Naive thymus-derived CD4-positive, alpha-beta T cell (primary cell): ENCODE results near the gene COL9A2. TPM values are rescaled to one million over a fixed set of nuclear protein-coding genes. Genes with fewer than 3 reads are reported as not detected.

Experiments
- ATAC-seq: fragments of 150-1000 bp; cut with Tn5 transposase; 2 replicates; pipeline ENCODE4 v1.10.0; 2021; ENCODE audit warnings: mild to moderate bottlenecking, moderate library complexity
- CTCF ChIA-PET: fragments of 350-600 bp; sonication (Branson Sonifier 250); formaldehyde crosslinking; loops from one replicate; lab custom pipeline; 2021; ENCODE audit warnings: antibody characterized with exemption; lab: Charles Lee
- POLR2A ChIA-PET: fragments of 350-600 bp; sonication (Branson Sonifier 250); formaldehyde crosslinking; loops from one replicate; lab custom pipeline; 2021; ENCODE audit warnings: antibody characterized with exemption, inconsistent platforms; lab: Charles Lee
- DNase-seq, 9 donors: peaks; one replicate each; pipeline versions ENCODE4 v3.0.0 to v3.0.0-alpha.2; 2020 to 2022; ENCODE audit warnings: mixed read lengths in 1 of 9
- H3K27ac ChIP-seq: one replicate; pipeline ENCODE4 v1.7.0; 2013; ENCODE audit warnings: mild to moderate bottlenecking, low read depth, low read length, moderate library complexity
- H3K27me3 ChIP-seq, 2 donors: one replicate each; pipeline ENCODE4 v1.7.0; 2013; ENCODE audit warnings: low read length in 2 of 2, mild to moderate bottlenecking in 2 of 2, moderate library complexity in 2 of 2; ENCODE audit not compliant: control insufficient read depth in 2 of 2, insufficient read depth in 2 of 2
- H3K36me3 ChIP-seq, 3 experiments: 1 replicate in 2 of 3; 2 replicates in 1 of 3; pipeline ENCODE4 v1.7.0; 2013; ENCODE audit warnings: low read length in 3 of 3, mild to moderate bottlenecking in 3 of 3, moderate library complexity in 1 of 3; ENCODE audit not compliant: insufficient read depth in 3 of 3, control insufficient read depth in 2 of 3
- H3K4me1 ChIP-seq, 2 donors: one replicate each; pipeline ENCODE4 v1.7.0; 2013; ENCODE audit warnings: low read length in 2 of 2, mild to moderate bottlenecking in 2 of 2, moderate library complexity in 1 of 2; ENCODE audit not compliant: control insufficient read depth in 2 of 2, insufficient read depth in 2 of 2
- H3K4me3 ChIP-seq: 2 replicates; pipeline ENCODE4 v1.7.0; 2013; ENCODE audit warnings: mild to moderate bottlenecking, low read length
- H3K9me3 ChIP-seq, 3 experiments: 1 replicate in 2 of 3; 2 replicates in 1 of 3; pipeline ENCODE4 v1.7.0; 2013; ENCODE audit warnings: low read length in 3 of 3; ENCODE audit not compliant: control insufficient read depth in 2 of 3
- H3K27ac Mint-ChIP-seq, 9 donors: one replicate each; pipeline ENCODE4 v1.8.0; 2020 to 2022; ENCODE audit warnings: mixed read lengths in 9 of 9, mild to moderate bottlenecking in 8 of 9, moderate library complexity in 5 of 9, inconsistent platforms in 2 of 9
- H3K27me3 Mint-ChIP-seq, 5 donors: one replicate each; pipeline ENCODE4 v1.8.0; 2021 to 2022; ENCODE audit warnings: mixed read lengths in 5 of 5, mild to moderate bottlenecking in 1 of 5
- H3K36me3 Mint-ChIP-seq, 5 donors: one replicate each; pipeline ENCODE4 v1.8.0; 2020 to 2022; ENCODE audit warnings: mixed read lengths in 5 of 5, mild to moderate bottlenecking in 3 of 5, inconsistent platforms in 1 of 5
- H3K4me1 Mint-ChIP-seq, 7 donors: one replicate each; pipeline ENCODE4 v1.8.0; 2020 to 2022; ENCODE audit warnings: mixed read lengths in 7 of 7, mild to moderate bottlenecking in 3 of 7, inconsistent platforms in 1 of 7
- H3K4me3 Mint-ChIP-seq, 10 donors: one replicate each; pipeline ENCODE4 v1.8.0; 2020 to 2022; ENCODE audit warnings: mild to moderate bottlenecking in 10 of 10, mixed read lengths in 10 of 10, moderate library complexity in 6 of 10, inconsistent platforms in 2 of 10
- H3K9me3 Mint-ChIP-seq, 11 donors: one replicate each; pipeline ENCODE4 v1.8.0; 2020 to 2022; ENCODE audit warnings: mixed read lengths in 11 of 11, mild to moderate bottlenecking in 4 of 11, inconsistent platforms in 1 of 11, moderate library complexity in 1 of 11
- intact Hi-C, 2 donors: fragments of 100-400 bp; cut with micrococcal nuclease; formaldehyde crosslinking; loops; one replicate each; pipeline ENCODE4 v1.15.1; 2023
- polyA plus RNA-seq, 2 donors: library from polyadenylated mRNA; unstranded; fragments of 300-500 nt; fragmentation: Illumina TruSeq; gene quantifications; one replicate each; pipeline ENCODE4 v1.2.3, GENCODE V29; 2021
- total RNA-seq, 6 experiments: library from RNA in 5 of 6; stranded (reverse) in 5 of 6; gene quantifications; 1 replicate in 5 of 6; 2 replicates in 1 of 6; pipeline ENCODE4 v1.2.3 and lab custom pipeline; 2021 to 2026

Gene COL9A2
- total and polyA plus RNA-seq, 7 experiments from 2014 or later = 0.43 to 14.6 (median 2.0) TPM

DNA sequence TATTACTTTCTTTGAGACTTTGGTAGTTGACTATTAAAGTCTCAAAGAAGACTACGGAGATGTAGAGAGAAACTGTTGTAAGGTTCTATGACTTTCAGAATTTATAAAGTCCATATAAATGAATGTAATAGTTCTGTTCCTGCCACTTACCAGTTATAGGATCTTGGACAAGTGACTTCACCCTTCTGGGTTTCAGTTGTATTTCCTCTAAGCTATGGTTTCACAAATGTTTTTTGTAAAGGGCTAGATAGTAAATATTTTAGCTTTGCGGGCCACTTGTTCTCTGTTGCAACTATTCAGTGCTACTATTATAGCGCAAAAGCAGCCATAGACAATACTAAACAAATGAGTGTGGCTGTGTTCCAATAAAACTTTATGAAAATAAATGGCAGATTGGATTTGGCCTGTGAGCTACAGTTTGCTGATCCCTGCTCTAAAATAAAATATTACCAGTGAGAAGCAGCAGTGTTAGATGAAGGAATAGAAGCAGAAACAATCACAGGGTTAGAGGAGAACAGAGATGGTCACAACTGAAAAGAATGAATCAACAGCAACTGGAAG lies 44.4 kb downstream of the COL9A2 start:
- intact Hi-C loops = no loop called here
- no peak for DNase-seq
- ATAC-seq = no peak
- Histone ChIP-seq H3K36me3 (peaks cover 15 to 53% (median 15%) of the 10 kb centered on the region in 3 experiments), H3K27me3 (no peaks in the 10 kb centered on the region), H3K9me3 (no peaks in the 10 kb centered on the region), H3K4me3 (no peak overlapping the region), H3K4me1 (no peaks in the 10 kb centered on the region), H3K27ac (no peak overlapping the region)
- Mint-ChIP-seq H3K36me3 (peaks cover 20 to 51% (median 37%) of the 10 kb centered on the region in 5 donors), H3K4me1 (peaks cover 0 to 17% (median 4%) of the 10 kb centered on the region in 7 donors), H3K9me3 (no peaks in the 10 kb centered on the region), H3K27ac (peak overlapping the region in 1 of 9 donors; percentile 38), H3K4me3 (no peak overlapping the region), H3K27me3 (no peaks in the 10 kb centered on the region)
- ChIA-PET POLR2A (no interaction called here), CTCF (interaction anchor here (0.6 kb wide), 1 partner anchor 162 kb away, joined by 4 read pairs; no protein-coding TSS in a partner anchor)

- H3K4me1 ChIP-seq = no peaks in the 10 kb centered on the region
- Mint-ChIP-seq H3K27me3 (no peaks in the 10 kb centered on the region), H3K27ac (peak overlapping the region in 4 of 9 donors; percentile 28 to 58 (median 46)), H3K9me3 (no peaks in the 10 kb centered on the region), H3K36me3 (peaks cover 16 to 53% (median 27%) of the 10 kb centered on the region in 5 donors), H3K4me3 (no peak overlapping the region), H3K4me1 (peaks cover 0 to 19% (median 6%) of the 10 kb centered on the region in 7 donors)
- ATAC-seq (no peak), DNase-seq (no peak)
- no peaks in the 10 kb centered on the region for H3K27me3 ChIP-seq
- intact Hi-C loops = no loop called here
- H3K4me3 ChIP-seq = no peak overlapping the region
- no peaks in the 10 kb centered on the region for H3K9me3 ChIP-seq
- CTCF ChIA-PET = interaction anchor here (0.6 kb wide), 1 partner anchor 73 kb away, joined by 4 read pairs; no protein-coding TSS in a partner anchor
- no peak overlapping the region for H3K27ac ChIP-seq
- POLR2A ChIA-PET = no interaction called here
- H3K36me3 ChIP-seq = peaks cover 15 to 55% (median 18%) of the 10 kb centered on the region in 3 experiments
Observed at GRCh38 chr1:40270152-40270834, 46.8 kb downstream of the COL9A2 start.

- Histone ChIP-seq H3K9me3 (no peaks in the 10 kb centered on the region), H3K36me3 (peaks cover 15 to 57% (median 28%) of the 10 kb centered on the region in 3 experiments)
Observed at GRCh38 chr1:40268211-40268610, 48.9 kb downstream of the COL9A2 start.

DNA sequence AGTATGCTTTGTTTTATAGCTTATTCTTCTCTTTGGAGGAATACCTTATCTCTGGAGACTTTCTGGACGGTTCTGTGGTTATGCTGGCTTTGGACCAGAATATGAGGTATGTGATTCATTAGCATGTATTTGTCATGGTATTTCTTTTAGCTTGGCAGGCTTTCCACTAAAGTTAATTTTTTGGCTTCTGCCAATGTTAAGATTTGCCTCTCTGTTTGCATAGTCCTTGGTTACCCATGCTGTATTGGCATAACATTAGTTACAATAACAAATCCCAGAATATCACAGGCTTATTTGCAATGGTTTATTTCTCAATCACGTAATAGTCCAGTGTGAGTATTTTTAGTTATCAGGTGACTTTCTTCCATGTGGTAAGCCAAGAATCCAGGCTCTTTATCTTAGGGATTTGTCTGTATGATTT lies 49.3 kb downstream of the COL9A2 start:
- H3K4me3 ChIP-seq = no peak overlapping the region
- intact Hi-C loops = no loop called here
- Mint-ChIP-seq H3K27ac (no peak overlapping the region), H3K27me3 (no peaks in the 10 kb centered on the region), H3K36me3 (peaks cover 16 to 46% (median 26%) of the 10 kb centered on the region in 5 donors), H3K4me1 (peaks cover 3 to 35% (median 16%) of the 10 kb centered on the region in 7 donors), H3K4me3 (no peak overlapping the region), H3K9me3 (peaks cover 0 to 2% (median 0%) of the 10 kb centered on the region in 11 donors)
- POLR2A ChIA-PET = interaction anchor here (1.6 kb wide), 1 partner anchor 10 kb away, joined by 9 read pairs; the partner anchor contains the start of gene ZMPSTE24
- DNase-seq (no peak), ATAC-seq (no peak)
- CTCF ChIA-PET = no interaction called here
- no peaks in the 10 kb centered on the region for H3K9me3 ChIP-seq
- no peaks in the 10 kb centered on the region for H3K4me1 ChIP-seq
- H3K27me3 ChIP-seq = no peaks in the 10 kb centered on the region
- H3K36me3 ChIP-seq = peaks cover 15 to 61% (median 28%) of the 10 kb centered on the region in 3 experiments
- H3K27ac ChIP-seq = no peak overlapping the region

More at GRCh38 chr1:40268211-40268610, 48.9 kb downstream of the COL9A2 start:
- Mint-ChIP-seq H3K36me3 (peaks cover 16 to 45% (median 24%) of the 10 kb centered on the region in 5 donors), H3K4me1 (peaks cover 5 to 31% (median 12%) of the 10 kb centered on the region in 7 donors), H3K4me3 (no peak overlapping the region), H3K27me3 (no peaks in the 10 kb centered on the region), H3K9me3 (peaks cover 0 to 2% (median 0%) of the 10 kb centered on the region in 11 donors), H3K27ac (no peak overlapping the region)
- POLR2A ChIA-PET = no interaction called here
- Histone ChIP-seq H3K27me3 (no peaks in the 10 kb centered on the region), H3K4me1 (no peaks in the 10 kb centered on the region), H3K4me3 (no peak overlapping the region), H3K27ac (no peak overlapping the region)
- DNase-seq (no peak), ATAC-seq (no peak)
- CTCF ChIA-PET = interaction anchor here (1.0 kb wide), 1 partner anchor 48 kb away, joined by 3 read pairs; no protein-coding TSS in a partner anchor
- intact Hi-C loops = no loop called here

DNA sequence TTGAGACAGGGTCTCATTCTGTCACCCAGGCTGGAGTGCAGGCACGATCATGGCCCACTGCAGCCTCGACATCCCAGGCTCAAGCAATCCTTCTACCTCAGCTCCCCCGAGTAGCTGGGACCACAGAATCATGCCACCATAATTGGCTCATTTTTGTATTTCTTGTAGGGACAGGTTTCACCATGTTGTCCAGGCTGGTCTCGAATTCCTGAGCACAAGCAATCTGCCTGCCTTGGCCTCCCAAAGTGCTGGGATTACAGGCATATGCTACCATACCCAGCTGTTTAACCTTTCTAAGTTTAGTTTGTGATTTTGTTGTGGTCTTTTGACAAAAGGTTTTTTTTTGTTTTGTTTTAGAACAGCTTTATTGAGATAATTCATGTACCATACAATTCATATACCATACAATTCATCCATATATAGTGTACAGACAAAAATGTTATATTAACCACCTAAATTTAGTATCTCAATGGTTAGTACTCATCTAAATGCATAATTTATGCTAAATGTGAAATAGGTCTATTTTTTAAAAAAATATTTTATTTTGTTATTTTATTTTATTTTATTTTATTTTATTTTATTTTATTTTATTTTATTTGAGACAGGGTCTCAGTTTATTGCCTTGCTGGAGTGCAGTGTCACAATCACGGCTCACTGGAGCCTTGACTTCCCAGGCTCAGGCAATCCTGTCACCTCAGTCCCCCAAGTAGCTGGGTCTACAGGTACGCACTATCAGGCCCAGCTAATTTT lies 50.1 kb downstream of the COL9A2 start:
- no peaks in the 10 kb centered on the region for H3K27me3 ChIP-seq
- H3K27ac Mint-ChIP-seq = no peak overlapping the region
- no peak for DNase-seq
- H3K27me3 Mint-ChIP-seq = no peaks in the 10 kb centered on the region
- H3K9me3 ChIP-seq = no peaks in the 10 kb centered on the region
- peaks cover 0 to 2% (median 0%) of the 10 kb centered on the region in 11 donors for H3K9me3 Mint-ChIP-seq
- CTCF ChIA-PET = no interaction called here
- H3K36me3 ChIP-seq = peaks cover 11 to 61% (median 28%) of the 10 kb centered on the region in 3 experiments
- no peak overlapping the region for H3K27ac ChIP-seq
- H3K4me3 Mint-ChIP-seq = no peak overlapping the region
- H3K4me1 Mint-ChIP-seq = peaks cover 5 to 35% (median 24%) of the 10 kb centered on the region in 7 donors
- intact Hi-C loops = no loop called here
- H3K36me3 Mint-ChIP-seq = peaks cover 15 to 47% (median 27%) of the 10 kb centered on the region in 5 donors
- no peak for ATAC-seq
- no peaks in the 10 kb centered on the region for H3K4me1 ChIP-seq
- no peak overlapping the region for H3K4me3 ChIP-seq
- POLR2A ChIA-PET = interaction anchor here (1.6 kb wide), 1 partner anchor 9 kb away, joined by 9 read pairs; the partner anchor contains the start of gene ZMPSTE24

GRCh38 chr1:40265919-40266318 lies 51.2 kb downstream of the COL9A2 start:
- H3K4me3 Mint-ChIP-seq = no peak overlapping the region
- H3K4me1 Mint-ChIP-seq = peaks cover 9 to 40% (median 33%) of the 10 kb centered on the region in 7 donors
- Histone ChIP-seq H3K27ac (no peak overlapping the region), H3K9me3 (no peaks in the 10 kb centered on the region), H3K27me3 (no peaks in the 10 kb centered on the region), H3K4me1 (no peaks in the 10 kb centered on the region), H3K36me3 (peaks cover 6 to 65% (median 28%) of the 10 kb centered on the region in 3 experiments), H3K4me3 (no peak overlapping the region)
- DNase-seq = no peak
- no peak overlapping the region for H3K27ac Mint-ChIP-seq
- peaks cover 0 to 2% (median 0%) of the 10 kb centered on the region in 11 donors for H3K9me3 Mint-ChIP-seq
- CTCF ChIA-PET = interaction anchor here (0.6 kb wide), 1 partner anchor 1786 kb away, joined by 3 read pairs; no protein-coding TSS in a partner anchor
- H3K27me3 Mint-ChIP-seq = no peaks in the 10 kb centered on the region
- POLR2A ChIA-PET = interaction anchor here (1.6 kb wide), 1 partner anchor 8 kb away, joined by 9 read pairs; the partner anchor contains the start of gene ZMPSTE24
- peaks cover 15 to 51% (median 29%) of the 10 kb centered on the region in 5 donors for H3K36me3 Mint-ChIP-seq
- no peak for ATAC-seq
- intact Hi-C loops = no loop called here
